IPS-18a (cell line): ENCODE results near the gene PACS1.

Experiments used
- H3K27ac ChIP-seq: one replicate; pipeline ENCODE4 v1.5.1; 2013; ENCODE audit warnings: low read length
- H3K27me3 ChIP-seq: one replicate; pipeline ENCODE4 v1.6.1; 2013; ENCODE audit warnings: mild to moderate bottlenecking, low read length; ENCODE audit not compliant: control insufficient read depth, insufficient read depth
- H3K36me3 ChIP-seq: one replicate; pipeline ENCODE4 v1.6.1; 2013; ENCODE audit warnings: low read depth, low read length; ENCODE audit not compliant: control insufficient read depth
- H3K4me1 ChIP-seq: one replicate; pipeline ENCODE4 v1.6.1; 2013; ENCODE audit warnings: low read depth, low read length; ENCODE audit not compliant: control insufficient read depth
- H3K4me3 ChIP-seq: one replicate; pipeline ENCODE4 v1.5.1; 2013; ENCODE audit warnings: low read length
- H3K9ac ChIP-seq: one replicate; pipeline ENCODE4 v1.6.1; 2013; ENCODE audit warnings: mild to moderate bottlenecking, low read length, moderate library complexity
- H3K9me3 ChIP-seq: one replicate; pipeline ENCODE4 v1.6.1; 2013; ENCODE audit warnings: low read depth, low read length; ENCODE audit not compliant: control insufficient read depth

Gene PACS1

DNA sequence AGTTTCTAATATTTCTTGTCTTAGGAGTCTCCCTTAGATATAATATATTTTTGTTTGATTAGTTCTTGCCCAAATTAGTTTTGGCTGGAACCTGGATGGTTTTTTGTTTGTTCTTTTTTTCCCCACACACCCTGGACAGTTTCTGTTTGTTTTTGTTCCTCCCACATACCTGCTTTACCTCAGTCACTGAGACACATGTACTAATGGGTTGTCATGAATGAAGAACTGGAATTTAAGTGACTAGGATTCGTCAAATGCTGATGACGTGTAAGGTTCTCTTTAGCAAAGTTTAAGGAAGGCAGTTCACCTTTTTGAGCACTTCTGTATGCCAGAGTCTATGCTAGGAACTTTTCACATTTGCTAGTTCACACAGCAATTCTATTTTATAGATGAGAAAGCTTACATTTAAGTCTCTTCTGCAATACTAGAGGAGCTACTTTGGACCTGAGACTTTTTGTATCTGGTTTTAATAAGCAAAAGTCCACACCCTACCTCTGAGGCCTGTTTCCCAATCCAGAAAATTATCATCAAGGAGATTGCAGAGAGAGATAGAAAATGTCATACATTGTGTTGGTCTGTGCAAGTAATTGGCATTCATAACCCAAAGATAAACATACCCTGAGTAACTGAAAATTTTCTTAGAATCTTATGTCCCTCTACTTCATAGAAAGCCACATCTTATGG is 111.7 kb downstream of the PACS1 start:
- Histone ChIP-seq H3K27ac (no peak overlapping the region), H3K9me3 (no peaks in the 10 kb centered on the region), H3K36me3 (no peaks in the 10 kb centered on the region), H3K27me3 (no peaks in the 10 kb centered on the region), H3K4me3 (no peak overlapping the region), H3K4me1 (no peaks in the 10 kb centered on the region), H3K9ac (no peak overlapping the region)

DNA sequence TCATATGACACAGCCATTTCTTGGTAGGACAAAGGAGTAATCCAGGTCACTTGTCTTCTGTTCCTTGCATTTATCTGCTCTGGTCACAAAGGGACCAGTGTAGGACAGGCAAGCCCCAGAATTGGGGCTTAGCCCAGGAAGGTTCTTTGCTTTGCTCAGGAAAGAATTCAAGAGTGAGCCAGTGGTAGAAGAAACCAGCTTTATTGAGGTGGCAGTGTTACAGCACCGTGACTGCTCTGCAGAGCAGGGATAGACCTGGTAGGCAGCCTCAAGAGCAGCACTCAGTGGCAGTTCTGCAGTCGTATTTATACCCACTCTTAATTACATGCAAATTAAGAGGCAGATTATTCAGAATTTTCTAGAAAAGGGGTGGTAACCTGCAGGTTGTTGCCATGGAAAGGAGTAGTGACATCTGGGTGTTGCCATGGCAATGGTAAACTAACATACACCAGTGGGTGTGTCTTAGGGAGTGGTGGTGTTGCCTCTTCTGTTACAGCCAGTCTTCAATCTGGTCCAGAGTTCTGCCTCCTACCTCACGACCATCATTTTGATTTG is 113.5 kb downstream of the PACS1 start:
- Histone ChIP-seq H3K4me1 (no peaks in the 10 kb centered on the region), H3K27me3 (no peaks in the 10 kb centered on the region), H3K36me3 (no peaks in the 10 kb centered on the region), H3K27ac (no peak overlapping the region), H3K9me3 (no peaks in the 10 kb centered on the region), H3K9ac (no peak overlapping the region), H3K4me3 (no peak overlapping the region)

DNA sequence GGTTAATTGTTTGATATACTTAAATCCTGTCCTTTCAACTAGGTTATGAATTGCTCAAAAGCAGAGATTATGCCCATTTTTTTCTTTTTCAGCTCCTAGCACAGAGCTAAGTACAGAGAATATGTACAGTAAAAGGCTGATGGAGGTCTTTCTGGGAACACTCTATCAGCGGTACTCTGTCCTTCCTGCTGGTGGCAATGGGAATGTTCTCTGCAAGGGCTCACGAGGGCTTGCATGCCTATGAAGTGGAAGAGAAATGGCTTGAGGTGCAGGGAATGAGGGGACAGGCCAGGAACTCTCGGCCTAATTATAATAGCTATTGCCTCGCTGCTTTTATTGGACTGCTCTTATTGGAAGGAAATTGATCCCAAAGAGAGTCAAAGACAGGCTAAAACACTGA is 114.7 kb downstream of the PACS1 start:
- Histone ChIP-seq H3K9ac (no peak overlapping the region), H3K9me3 (no peaks in the 10 kb centered on the region), H3K27ac (no peak overlapping the region), H3K27me3 (no peaks in the 10 kb centered on the region), H3K4me3 (no peak overlapping the region), H3K36me3 (no peaks in the 10 kb centered on the region), H3K4me1 (no peaks in the 10 kb centered on the region)

DNA sequence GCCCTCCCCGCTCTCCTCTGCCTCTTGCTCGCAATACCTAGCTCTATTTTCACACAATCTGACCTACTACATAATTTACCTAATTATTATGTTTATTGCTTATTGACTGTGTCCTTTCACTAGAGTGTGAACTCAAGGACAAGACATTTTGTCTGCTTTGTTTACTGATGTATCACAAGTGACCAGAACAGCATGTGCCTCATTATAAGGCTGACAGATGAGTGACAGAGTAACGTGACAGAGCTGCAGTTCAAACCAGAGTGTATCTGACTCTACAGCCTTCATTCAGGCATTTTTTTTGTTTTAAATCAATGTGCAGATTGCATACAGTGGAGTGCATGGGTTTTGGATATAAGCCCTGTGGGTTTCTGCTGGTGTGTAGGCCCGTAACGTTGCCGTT is 116.4 kb downstream of the PACS1 start:
- Histone ChIP-seq H3K4me3 (no peak overlapping the region), H3K9ac (no peak overlapping the region), H3K27ac (no peak overlapping the region), H3K27me3 (no peaks in the 10 kb centered on the region), H3K9me3 (no peaks in the 10 kb centered on the region), H3K36me3 (no peaks in the 10 kb centered on the region), H3K4me1 (no peaks in the 10 kb centered on the region)

DNA sequence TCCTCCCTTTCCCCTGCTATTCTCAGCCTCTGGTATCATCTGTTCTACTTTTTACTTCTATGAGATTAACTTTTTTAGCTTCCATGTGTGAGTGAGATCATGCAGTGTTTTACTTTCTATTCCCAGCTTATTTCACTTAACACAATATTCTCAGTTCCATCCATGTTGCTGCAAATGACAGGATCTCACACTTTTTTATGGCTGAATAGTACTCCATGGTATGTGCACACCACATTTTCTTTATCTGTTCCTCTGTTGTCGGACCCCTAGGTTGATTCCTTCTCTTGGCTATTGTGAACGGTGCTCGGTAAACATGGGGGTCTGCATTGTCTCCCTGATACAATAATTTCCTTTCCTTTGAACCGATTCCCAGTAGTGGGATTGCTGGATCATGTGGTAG is 117.4 kb downstream of the PACS1 start:
- no peak overlapping the region for H3K9ac ChIP-seq
- no peaks in the 10 kb centered on the region for H3K9me3 ChIP-seq
- H3K36me3 ChIP-seq, result no peaks in the 10 kb centered on the region
- H3K4me1 ChIP-seq, result no peaks in the 10 kb centered on the region
- H3K4me3 ChIP-seq, result no peak overlapping the region
- H3K27ac ChIP-seq, result no peak overlapping the region
- H3K27me3 ChIP-seq, result no peaks in the 10 kb centered on the region

DNA sequence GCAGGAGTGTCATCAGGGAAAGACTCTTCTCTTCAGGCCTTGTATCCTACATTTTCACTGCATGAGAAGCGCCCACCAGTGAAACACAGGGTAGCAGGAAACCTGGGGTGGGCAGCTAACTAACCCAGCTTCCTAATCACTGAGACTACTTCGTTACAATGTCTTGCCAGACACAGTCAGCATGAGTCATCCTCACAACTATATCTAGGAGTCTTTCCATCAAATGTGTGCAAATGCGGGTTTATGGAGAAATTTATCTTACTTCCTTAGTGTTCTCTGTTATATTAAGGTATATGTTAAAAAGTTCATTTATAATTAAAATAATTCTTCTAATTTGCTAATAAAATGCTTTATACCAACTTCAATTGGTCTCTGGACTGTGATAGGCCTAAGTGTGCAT is 118.5 kb downstream of the PACS1 start:
- Histone ChIP-seq H3K36me3 (no peaks in the 10 kb centered on the region), H3K4me3 (no peak overlapping the region), H3K9me3 (no peaks in the 10 kb centered on the region), H3K9ac (no peak overlapping the region), H3K27ac (no peak overlapping the region), H3K27me3 (no peaks in the 10 kb centered on the region), H3K4me1 (no peaks in the 10 kb centered on the region)

DNA sequence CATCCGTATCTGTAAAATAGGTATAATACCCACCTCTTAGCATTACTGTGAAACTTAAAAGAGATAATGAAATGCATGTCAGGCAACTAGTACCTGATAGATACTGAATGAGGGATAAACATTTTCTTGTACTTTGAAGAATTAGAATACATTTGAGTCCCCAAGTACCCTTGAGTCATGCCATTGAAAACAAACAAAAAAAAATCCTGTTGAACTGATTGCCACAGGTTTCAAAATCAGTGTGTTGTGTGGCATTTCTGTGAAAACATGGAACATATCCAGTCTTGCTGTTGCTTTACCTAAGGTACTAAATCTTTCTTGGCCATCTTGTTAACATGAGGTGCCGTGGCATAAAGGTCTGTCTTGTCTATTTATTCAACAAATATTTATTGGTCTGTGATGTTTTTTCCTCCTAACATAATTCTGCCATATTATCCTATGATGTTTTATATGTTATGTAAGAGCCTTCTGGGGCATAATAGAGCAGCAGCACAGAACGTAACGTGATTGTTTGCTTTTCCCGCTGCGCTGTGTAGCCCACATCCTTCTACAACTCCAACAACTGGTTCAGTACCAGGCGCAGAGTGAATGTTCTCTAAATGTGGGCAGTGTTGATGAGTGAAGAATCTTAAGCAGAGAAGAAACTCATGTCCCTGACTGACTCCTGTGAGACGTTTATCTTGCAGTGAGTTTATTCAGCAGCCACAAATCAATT is 119.1 kb downstream of the PACS1 start:
- Histone ChIP-seq H3K27me3 (no peaks in the 10 kb centered on the region), H3K36me3 (no peaks in the 10 kb centered on the region), H3K9ac (no peak overlapping the region), H3K4me3 (no peak overlapping the region), H3K27ac (no peak overlapping the region), H3K4me1 (no peaks in the 10 kb centered on the region), H3K9me3 (no peaks in the 10 kb centered on the region)

DNA sequence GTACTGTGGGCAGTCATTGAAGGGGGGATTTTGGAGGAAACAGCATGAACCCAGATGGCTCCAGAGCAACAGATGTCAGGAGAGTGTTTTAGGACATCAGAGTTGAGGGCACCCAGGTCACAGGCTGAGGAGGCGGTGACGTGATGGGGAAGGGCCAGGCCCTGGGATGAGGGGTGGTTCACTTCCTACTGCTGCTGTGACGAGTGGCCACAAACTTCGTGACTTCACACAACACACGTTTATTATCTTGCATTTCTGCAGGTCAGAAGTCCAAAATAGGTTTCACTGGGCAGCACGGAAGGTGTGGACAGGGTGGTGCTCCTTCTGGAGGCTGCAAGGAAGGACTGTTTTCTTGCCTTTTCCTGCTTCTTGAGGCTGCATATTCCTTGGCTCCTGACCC is 120.7 kb downstream of the PACS1 start:
- Histone ChIP-seq H3K27ac (no peak overlapping the region), H3K4me1 (no peaks in the 10 kb centered on the region), H3K4me3 (no peak overlapping the region), H3K9ac (no peak overlapping the region), H3K9me3 (no peaks in the 10 kb centered on the region), H3K36me3 (no peaks in the 10 kb centered on the region), H3K27me3 (no peaks in the 10 kb centered on the region)

DNA sequence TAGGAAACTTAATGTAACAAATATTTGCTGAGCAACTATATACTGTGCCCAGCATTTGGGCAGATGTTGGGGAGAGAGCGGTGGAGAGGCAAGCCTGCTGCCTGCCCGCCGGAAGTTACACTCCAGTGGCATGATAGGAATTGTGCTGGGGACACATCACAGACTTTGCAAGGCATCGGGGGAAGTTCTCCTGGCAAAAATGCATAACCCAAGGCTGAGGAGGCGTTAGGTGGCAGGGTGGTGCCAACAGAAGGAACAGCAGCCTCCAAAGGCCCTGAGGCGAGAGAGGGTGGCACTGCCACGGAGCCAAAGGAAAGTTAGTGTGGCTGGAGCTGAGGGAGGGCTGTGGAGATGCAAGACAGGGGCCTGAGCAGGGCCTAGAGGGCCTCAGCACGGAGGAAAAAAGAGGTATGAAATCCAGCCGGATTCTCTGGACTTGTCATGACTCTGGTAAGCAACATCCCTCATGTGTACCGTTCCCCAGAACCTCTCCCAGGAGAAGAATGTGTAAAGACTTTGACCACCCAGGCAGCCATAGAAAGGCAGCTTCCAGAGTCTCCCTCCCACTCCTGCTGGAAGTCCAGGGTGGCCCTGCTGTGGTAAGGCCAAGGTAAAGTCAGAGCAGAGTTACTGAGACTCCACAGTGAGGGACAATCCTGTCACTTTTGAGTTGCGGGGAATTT is 122.2 kb downstream of the PACS1 start:
- no peak overlapping the region for H3K9ac ChIP-seq

DNA sequence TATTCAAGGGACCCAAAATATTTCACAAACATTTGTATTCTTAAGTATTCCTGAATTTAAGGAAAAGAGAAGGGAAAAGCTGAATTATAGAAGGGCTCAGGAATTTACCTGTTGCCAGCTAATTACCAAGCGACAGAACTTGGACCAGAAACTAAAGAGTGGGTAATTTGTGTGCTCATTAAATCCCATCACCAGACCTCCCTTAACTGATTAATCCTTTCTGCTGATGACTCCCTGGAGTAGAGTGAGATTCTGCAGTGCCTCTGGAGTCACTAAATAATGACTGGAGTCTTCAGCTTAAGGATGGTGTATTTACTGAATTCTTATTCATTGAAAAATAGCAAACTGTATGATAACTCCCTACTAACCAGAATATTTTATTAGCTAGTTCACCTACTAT is 124.3 kb downstream of the PACS1 start:
- H3K4me1 ChIP-seq, result no peaks in the 10 kb centered on the region
- H3K9ac ChIP-seq, result no peak overlapping the region
- no peaks in the 10 kb centered on the region for H3K27me3 ChIP-seq
- no peaks in the 10 kb centered on the region for H3K9me3 ChIP-seq
- no peak overlapping the region for H3K27ac ChIP-seq
- no peaks in the 10 kb centered on the region for H3K36me3 ChIP-seq
- no peak overlapping the region for H3K4me3 ChIP-seq

More for the DNA sequence above, 122.2 kb downstream of the PACS1 start:
- H3K27me3 ChIP-seq, result no peaks in the 10 kb centered on the region
- no peaks in the 10 kb centered on the region for H3K36me3 ChIP-seq
- no peaks in the 10 kb centered on the region for H3K9me3 ChIP-seq
- H3K4me3 ChIP-seq, result no peak overlapping the region
- H3K4me1 ChIP-seq, result no peaks in the 10 kb centered on the region
- H3K27ac ChIP-seq, result no peak overlapping the region

DNA sequence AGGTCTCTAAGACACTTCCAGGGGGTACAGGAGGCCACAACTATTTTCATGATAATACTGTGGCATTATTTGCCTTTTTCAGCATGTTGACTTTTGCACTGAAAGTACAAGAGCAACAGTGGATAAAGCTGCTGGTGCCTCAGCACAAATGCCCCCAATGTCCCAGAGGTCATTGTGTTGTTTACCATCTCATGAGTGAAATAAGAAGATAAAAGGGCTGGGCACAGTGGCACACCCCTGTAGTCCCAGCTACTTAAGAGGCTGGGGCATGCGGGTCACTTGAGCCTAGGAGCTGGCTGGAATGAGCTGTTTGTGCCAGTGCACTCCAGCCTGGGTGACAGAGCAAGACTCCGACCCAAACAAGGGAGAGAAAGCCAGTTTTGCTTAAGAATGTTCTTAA is 125.8 kb downstream of the PACS1 start:
- Histone ChIP-seq H3K27ac (no peak overlapping the region), H3K4me3 (no peak overlapping the region), H3K9ac (no peak overlapping the region), H3K27me3 (no peaks in the 10 kb centered on the region), H3K36me3 (no peaks in the 10 kb centered on the region), H3K4me1 (no peaks in the 10 kb centered on the region), H3K9me3 (no peaks in the 10 kb centered on the region)
